HG02678 (cell line): ENCODE data around the gene SEC23A.
"Not testable (repeated sequence)": the region's sequence is repeated elsewhere in the genome, so short reads cannot be mapped to it uniquely, and the experiment has no call there.

Experiments
- ATAC-seq: cut with Tn5 transposase; IDR thresholded peaks from one replicate; pipeline ENCODE4 v1.9.1; 2021; ENCODE audit warnings: mild to moderate bottlenecking, moderate library complexity; ENCODE audit not compliant: unreplicated experiment

The SEC23A gene

DNA sequence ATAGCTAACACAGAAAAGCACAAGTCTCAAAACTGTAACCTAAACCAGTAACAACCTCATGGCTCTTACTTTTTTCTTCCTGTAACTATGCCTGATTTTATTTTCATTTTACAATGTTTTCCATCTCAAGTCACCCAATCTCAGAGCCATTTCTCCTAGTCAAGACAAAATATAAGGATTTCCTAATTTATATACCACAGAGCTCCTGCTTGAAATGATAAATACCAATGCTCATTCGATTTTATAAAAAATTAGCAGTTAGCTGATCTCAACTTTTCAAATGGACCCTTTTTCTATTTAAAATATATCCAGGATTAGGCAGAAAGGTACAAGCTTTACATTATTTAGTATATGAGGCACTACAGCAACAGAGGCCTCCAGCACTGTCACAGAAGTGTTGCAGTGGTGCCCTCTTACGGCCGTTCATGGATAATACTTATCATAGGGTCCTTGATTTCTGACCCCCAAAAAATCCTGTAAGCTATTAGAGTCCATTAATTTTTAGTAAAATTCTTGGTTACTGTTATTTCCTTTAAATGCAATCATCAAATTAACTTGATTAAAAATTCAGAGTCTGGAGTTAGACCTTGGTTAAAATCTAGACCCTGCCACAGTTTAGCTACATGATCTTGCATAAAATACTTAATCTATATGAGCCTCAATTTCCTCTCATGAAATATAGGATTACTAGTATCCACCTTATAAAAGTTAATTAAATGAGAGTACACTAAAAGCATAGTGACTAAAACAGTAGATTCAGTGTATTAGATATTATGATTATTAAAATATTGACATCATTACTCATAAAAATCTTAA lies 68.3 kb downstream of the SEC23A start:
- ATAC-seq, result no peak

DNA sequence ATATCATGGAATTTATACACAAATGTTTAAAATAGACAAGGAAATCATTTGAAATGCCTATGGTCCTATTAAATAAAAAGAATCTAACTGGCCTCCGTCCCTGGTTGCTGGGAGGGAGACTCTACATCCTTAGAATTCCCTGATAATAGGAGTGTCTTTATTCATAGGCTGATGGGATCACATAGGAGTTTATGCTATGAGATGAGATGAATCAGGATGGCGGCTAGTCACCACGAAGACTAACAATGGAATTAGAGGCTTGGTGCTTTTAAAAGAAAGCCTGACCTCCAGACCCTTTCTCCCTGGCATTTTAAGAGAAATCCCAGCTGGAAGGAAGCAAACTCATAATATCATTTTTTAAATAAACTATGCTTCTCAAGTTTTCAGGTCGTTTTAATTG lies 69.7 kb downstream of the SEC23A start:
- no peak for ATAC-seq

DNA sequence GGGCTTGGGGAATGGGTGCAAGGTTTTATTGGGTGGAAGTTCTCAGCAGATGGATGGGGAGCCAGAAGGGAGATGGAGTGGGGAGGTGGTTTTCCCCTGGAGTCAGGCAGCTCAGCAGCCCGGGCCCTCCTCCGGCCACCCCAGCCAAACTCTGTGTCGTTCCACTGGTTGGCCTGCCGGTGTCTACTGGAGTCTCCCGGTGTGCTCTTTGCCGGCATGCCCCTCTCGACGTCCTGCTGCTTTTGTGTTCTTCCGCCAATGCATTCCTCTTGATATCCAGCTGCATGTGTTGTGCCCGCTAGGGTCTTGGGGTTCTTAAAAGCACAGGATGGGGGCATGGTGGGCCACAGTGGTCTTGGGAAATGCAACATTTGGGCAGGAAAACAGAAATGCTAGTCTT lies 72.8 kb downstream of the SEC23A start:
- no peak for ATAC-seq

DNA sequence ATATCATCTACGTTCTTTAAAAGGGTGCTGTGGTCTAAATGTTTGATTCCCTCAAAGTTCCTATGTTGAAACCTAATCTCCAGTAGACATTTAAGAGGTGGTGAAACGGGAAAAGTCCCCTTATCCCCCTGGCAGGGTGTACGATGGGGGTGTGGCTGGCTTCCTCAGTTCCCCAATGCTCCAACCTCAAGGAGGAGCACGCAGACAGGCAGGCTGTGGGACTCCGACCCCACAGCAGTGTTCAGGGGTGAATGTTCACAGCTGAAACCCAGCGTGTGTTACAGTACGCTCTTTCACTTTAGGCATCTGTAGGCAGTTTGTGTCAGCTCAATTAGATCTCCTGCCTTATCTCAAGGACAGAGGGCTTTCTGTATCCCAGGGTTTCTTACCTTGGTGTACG lies 73.2 kb downstream of the SEC23A start:
- ATAC-seq, result no peak

DNA sequence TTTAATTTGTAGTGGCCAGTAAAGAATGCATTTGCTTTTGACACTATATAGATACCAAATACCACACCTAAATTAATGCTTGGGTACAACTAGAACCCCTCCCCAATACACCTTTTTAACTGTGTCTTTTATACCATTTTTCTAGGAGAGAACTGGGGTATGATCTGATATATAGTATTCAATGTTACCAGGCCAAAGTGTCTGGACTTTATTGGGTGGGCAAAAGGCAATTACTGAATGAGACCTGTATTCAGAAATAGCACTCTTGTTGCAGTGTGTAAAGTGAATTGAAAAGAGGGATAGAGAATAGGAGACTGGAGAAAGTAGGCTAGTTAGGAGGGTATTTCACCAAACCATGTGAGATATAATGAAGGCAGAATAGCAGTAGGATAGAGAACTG lies 74.4 kb downstream of the SEC23A start:
- no peak for ATAC-seq

DNA sequence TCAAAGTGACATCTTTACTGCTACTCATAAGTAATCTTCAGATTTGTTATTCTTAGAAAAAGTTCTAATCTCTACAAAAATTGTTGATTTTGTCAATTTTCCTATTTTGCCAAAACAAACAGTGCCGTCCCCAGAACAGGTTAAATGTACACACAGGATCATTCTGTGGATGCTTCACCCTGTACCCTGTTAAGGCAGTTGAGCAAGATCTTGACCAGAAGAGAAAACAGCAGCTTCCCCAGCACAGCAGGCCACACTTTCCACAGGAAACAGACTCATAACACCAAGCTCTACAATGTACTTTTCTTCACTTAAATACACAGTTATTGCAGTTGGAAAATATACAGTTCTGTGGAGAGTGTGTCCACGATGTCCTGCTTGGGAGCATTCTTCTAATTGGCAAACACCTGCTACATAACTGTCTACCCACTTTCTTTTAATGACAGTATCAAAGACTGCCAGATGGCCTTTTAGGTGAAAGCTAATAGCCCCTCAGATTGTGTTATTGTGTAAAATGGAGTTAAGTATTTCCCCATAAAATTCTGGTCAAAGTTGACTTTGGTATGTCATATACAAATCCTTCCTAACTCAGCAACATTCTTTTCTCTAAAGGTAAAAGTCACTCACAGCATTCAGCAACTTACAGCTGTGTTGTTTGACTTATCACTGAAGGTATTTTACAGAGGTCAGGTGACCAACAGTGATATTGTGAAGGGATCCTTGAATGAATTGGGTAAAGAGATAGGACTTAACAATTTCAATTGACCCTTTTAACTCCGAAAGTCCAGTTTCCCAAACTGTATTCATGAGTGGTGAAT lies 77.0 kb downstream of the SEC23A start:
- no peak for ATAC-seq

DNA sequence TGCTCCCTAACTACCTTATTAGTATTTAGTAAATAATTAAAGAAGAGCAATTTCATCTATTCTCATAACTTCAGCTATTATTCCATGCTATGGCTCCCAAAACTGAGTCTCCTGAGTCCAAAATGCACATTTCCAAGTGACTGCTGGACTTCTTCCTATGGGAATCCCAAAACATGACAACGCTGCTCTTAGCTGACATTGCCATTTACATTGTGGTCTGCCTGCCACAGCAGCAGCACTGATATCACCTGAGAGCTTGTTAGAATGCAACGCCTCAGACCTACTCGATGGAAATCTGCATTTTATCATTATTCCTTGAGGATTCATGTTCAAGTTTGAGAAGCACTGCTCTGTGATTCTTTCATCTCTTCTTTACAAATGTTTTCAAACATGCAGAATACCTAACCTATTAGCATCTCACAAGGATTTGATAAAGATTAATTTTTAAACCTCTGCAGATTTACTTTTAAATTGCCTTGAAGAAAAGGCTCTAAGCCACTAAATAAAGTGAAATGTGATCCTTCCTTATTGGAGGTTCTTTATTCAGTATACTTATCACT lies 77.7 kb downstream of the SEC23A start:
- no peak for ATAC-seq

DNA sequence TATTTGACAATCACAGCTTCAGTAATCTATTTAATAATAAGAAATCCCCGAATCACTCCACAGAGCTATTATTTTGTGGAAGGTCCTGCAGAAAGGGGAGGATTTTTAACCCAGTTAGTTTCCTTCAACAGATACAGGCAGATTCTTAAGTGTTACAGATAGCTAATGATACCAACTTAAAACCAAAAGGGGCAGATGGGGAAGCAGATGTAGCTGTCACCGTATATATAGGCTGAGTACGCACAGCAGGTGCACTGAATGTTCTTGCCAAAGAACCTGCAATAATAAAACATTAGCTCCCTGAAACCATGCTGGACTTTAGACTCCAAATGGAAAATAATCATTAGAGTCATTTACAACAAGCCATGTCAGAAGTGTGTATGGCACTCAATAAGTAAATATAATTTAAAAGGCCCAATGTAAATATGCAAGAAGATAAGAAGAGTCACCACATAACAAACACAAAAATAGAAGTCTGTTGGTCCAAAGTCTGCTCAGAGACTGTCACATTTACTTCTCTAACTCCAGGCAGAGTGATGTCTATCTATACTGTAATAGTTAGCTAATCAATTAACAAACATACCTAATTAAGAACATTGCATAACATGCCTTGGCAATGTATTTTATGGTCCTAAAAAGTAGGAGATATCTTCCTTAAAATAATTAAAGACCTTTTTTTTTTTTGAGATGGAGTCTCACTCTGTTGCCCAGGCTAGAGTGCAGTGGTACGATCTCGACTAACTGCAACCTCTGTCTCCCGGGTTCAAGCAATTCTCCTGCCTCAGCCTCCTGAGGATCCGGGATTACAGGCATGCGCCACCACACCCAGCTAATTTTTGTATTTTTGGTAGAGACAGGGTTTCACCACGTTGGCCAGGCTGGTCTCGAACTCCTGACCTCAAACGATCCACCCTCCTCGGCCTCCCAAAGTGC lies 78.8 kb downstream of the SEC23A start:
- no peak for ATAC-seq

DNA sequence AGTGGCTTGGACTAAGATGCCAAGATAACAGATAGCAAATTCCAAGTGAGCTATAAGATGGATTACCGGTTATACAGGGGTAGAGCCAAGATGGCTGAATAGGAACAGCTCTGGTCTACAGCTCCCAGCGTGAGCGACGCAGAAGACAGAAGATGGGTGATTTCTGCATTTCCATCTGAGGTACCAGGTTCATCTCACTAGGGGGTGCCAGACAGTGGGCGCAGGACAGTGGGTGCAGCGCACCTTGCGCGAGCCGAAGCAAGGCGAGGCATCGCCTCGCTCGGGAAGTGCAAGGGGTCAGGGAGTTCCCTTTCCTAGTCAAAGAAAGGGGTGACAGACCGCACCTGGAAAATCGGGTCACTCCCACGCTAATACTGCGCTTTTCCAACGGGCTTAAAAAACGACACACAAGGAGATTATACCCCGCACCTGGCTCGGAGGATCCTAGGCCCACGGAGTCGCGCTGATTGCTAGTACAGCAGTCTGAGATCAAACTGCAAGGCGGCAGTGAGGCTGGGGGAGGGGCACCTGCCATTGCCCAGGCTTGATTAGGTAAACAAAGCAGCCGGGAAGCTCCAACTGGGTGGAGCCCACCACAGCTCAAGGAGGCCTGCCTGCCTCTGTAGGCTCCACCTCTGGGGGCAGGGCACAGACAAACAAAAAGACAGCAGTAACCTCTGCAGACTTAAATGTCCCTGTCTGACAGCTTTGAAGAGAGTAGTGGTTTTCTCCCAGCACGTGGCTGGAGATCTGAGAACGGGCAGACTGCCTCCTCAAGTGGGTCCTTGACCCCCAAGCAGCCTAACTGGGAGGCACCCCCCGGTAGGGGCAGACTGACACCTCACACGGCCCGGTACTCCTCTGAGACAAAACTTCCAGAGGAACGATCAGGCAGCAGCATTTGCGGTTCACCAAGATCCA lies 85.7 kb downstream of the SEC23A start:
- ATAC-seq, result not testable (repeated sequence)

DNA sequence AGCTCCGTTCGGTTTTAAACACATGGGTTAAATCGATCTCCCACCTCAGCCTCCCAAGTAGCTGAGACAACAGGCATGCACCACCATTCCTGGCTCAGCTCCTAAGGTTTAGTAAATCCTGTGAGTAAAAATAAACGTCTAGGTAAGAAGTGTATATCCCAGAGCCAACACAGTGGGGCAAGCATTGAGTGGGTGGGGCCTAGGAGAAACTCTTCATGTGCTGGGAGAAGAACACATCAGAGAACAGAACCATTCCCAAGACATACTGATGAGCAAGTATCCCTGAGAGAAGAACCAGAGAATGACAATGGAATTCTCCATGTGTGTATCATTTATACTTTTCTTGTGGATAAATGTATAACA lies 86.3 kb downstream of the SEC23A start:
- no peak for ATAC-seq

DNA sequence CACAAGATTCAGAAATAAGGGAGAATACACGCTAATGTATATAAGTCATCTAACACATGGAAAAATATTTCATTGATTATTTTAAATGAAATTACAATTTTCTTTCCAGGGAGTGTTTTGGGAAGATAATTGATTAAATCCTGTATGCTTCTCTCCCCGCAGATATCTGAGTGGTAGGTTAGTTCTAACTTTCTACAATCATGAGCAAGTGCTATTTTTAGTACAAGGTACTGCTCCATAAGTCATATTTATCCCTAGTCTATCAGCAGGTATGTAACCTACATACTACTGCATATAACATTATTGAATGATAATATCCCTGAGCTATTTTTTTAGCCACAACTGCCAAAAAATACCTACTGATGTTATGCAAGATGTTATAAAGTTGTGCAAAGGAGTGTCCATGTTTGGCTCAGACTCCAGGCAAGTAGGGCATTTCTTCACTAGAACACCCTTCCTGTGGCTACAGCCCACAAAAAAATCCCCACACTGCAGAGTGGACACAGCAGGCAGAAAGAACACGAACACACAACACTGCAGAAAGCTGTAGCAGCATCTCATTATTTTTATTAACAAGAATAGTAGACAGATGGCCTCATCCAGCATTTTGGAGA lies 87.0 kb downstream of the SEC23A start:
- no peak for ATAC-seq

DNA sequence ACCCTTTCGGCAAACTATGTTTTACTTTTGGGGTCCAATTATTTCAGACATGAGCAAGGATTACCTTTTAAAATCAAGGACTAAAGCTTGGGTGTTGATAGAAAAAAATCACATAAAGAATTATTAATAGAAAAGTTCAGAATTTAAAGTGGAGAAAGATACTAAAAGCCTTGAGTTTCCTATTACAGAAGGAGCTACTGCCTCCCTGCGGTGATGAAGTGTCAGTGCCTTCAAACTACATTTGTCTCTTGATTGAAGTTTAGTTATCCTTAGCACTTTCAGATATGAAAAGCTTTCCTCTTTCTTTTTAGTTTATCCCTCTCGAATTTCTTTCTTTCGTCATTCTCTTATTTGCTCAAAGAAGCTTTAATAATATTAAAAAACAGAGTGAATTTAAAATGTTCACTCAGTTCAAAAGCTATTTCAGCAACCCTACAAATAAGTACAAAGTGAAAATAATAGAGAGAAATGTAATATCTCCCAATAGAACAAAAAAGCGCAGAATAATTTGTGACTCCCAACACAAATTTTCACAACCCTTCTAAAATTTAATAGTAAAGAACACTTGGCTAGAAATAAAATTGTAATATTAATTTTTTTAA lies 87.6 kb downstream of the SEC23A start:
- peak; percentile 81 for ATAC-seq

DNA sequence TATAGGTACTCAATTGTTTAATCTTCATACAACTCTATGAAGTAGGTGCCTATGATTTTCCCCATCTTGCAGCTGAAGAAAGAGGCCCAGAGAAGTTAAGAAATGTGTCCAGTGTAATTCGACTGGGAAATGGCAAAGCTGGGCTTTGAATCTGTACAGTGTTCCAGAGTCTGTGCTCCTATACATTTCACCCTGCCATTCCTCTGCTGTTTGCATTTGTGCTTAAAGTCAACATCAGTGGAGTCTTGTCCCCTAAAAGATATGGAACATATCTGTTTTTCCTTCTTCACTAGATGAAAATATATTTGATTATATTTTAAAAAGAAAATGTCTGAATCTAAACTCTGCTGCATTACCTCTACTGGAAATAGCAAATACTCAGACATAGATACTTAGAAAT lies 88.6 kb downstream of the SEC23A start:
- no peak for ATAC-seq

DNA sequence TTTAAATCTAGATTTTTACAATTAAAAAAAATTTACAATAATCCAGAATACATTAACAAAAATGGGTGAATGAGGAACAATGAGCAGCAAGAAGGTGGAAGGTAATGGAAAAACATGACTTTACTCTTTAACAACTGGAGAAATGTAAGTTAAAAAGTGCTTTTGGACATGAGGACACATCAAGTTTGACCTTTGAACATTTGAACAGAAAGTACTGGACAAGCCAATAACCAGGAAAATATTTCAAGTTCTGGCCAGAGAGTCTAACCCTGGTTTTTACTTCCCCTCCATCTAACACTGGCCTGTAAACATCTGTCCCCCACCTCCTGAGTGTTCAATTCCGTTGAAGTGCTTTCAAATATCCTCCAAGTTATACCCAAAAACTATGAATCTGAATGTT lies 94.1 kb downstream of the SEC23A start:
- ATAC-seq, result not testable (repeated sequence)

DNA sequence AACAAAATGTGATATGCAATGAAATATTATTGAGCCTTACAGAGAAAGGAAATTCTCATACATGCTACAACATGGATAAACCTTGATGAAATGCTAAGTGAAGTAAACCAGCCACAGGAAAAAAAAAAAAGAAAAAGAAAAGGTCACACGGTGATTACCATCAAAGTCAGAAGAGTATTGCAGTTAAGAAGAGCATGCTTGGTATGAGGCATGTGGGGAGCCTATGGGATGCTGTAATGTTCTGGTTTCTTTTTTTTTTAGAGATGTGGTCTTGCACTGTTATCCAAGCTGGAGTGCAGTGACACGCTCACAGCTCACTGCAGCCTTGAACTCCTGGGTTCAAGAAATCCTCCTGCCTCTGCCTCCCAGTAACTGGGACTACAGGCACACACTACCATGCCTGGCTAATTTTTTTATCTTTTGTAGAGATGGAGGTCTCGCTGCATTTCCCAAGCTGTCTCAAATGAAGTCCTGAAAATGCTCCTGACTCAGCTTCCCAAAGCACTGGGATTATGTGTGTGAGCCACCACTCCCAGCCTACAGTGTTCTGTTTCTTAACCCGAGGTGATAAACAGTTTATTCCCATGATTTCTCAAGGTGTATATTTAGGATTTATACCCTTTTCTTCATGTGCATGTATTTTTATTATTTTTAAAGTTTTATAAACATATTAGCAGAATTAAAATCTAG lies 96.2 kb downstream of the SEC23A start:
- ATAC-seq, result no peak

DNA sequence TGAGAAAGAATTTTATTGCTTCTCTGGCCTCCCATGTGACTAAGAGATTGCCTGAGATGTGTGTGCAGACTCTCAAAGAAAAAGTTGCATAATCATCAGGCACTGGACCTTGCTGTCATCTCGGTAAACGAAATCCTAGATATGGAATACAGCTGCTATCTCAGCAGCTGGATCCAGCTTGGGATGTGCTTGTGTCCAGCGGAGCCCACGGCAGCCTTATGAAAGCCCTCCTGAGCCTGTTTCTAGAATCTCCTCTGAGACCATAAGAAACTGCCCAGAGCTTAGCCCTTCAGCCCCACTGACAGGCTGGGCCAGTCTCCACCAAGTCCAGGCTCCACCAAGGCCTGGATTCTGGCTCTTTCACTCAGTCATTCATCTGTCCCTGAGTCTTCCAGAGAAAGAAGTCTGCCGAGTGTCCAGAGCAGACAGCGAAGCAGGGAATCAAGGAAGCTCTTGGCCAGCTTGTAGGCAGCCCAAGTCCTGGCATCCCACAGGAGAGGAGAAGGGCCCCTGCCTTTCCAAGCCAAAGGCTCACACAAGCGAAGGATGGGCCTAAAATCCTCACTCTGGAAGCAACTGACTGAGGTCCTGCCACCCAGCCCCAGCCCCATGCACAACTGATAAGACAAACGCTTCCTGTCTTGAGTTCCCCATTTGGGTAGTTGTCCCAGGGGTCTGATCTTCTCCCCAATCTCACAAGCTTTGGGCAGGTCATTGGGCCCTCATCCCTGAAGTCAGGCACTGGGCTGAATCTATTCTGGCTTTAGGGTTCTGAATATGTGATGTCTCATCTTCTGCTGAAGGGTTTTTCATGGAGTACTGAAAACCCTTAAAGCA lies 97.8 kb downstream of the SEC23A start:
- ATAC-seq, result no peak

DNA sequence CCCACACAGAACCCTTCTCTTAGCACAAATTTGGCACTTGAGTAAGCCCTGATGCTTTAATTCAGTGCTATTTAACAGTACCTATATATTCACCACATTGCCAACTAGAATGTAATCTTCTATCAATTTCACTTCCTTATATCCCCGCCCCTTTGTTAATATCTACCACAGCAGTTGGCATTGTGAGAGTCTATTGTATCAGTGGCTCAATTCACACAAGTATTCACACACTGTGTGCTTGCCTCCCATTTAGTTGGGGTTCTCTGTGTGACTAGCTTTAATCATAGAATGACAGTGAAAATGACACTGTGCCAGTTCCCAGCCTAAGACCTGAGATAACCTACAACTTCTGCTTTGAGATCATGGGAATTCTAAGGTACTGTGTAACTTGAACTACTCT lies 103.1 kb downstream of the SEC23A start:
- no peak for ATAC-seq

DNA sequence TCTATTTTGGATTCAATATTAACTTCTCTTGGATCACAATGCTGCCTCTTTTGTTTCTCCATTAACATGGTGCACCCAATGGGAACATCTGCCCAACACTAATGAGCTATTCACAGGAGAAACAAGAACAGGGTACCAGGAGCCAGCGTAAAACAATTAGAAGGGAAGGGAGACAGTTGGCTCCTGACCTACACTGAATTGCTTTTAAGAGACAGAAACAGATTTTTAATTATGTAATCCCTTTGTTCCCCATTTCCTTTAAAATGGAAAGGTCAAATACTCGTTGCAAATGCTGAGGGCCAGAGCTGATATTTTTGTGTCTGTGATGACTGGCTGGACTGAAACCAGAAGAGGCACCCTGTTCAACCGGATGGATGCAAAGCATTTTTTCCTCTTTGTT lies 108.3 kb downstream of the SEC23A start:
- ATAC-seq, result no peak
